ENCODE data around the gene APOB. TPM values are rescaled to one million over a fixed set of nuclear protein-coding genes. Genes with fewer than 3 reads are reported as not detected.

Gene APOB
- total RNA-seq, 1 donor: not detected

GRCh38 chr2:20977520-20978180 lies 66.2 kb downstream of the APOB start:
- no peak overlapping the region for H3K4me3 ChIP-seq (ENCODE audit: low read length)
- no peaks in the 10 kb centered on the region for H3K4me1 ChIP-seq (ENCODE audit: insufficient read depth, low read length)
- no peaks in the 10 kb centered on the region for H3K9me3 ChIP-seq (ENCODE audit: low read depth, low read length)
- no peaks in the 10 kb centered on the region for H3K27me3 ChIP-seq (ENCODE audit: insufficient read depth, low read length)

GRCh38 chr2:20976527-20976926 lies 67.3 kb downstream of the APOB start:
- H3K4me1 ChIP-seq (ENCODE audit: insufficient read depth, low read length): no peaks in the 10 kb centered on the region
- H3K4me3 ChIP-seq (ENCODE audit: low read length): no peak overlapping the region
- H3K27me3 ChIP-seq (ENCODE audit: insufficient read depth, low read length): no peaks in the 10 kb centered on the region
- H3K9me3 ChIP-seq (ENCODE audit: low read depth, low read length): no peaks in the 10 kb centered on the region

DNA sequence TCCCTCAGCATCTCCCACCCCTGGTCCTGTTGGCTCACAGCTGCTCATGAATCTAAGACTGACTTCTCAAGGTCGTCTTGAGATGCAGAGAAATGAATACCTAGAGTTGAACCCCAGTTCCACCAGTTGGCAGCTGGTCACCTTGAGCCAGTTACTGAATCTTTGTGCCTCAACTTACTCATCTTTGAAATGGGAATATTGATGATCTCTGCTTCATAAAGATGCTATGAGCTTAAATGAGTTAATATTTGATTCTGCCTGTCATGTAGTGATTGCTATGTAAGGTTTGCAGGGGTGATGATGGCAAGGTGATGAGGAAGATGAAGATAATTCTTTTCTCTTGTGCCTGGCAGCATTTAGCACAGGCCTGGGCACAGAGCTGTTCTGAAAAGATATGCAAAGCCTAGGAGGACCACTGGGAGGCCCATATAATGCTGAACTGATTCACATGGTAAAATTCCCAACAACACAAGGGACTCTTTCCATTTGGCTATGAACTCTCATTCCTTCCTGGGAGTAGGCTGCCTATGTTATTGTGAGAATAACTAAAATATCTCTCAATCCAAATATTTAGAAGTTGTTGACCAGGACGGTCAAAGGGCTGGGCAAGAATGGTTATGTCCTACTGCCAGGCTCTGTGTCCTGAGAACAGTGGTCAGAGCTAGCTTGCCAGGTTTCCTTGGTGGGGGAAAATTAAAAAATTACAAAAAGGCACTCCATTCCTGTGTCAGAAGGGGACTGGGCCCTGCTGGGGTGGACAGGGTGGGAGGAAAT lies 70.9 kb downstream of the APOB start:
- H3K27me3 ChIP-seq (ENCODE audit: insufficient read depth, low read length): no peaks in the 10 kb centered on the region
- no peaks in the 10 kb centered on the region for H3K4me1 ChIP-seq (ENCODE audit: insufficient read depth, low read length)
- H3K9me3 ChIP-seq (ENCODE audit: low read depth, low read length): no peaks in the 10 kb centered on the region
- H3K4me3 ChIP-seq (ENCODE audit: low read length): no peak overlapping the region

- Histone ChIP-seq H3K4me1 (ENCODE audit: insufficient read depth, low read length) (no peaks in the 10 kb centered on the region), H3K27me3 (ENCODE audit: insufficient read depth, low read length) (no peaks in the 10 kb centered on the region), H3K9me3 (ENCODE audit: low read depth, low read length) (no peaks in the 10 kb centered on the region), H3K4me3 (ENCODE audit: low read length) (no peak overlapping the region)
Measured at GRCh38 chr2:20972110-20972509, 71.8 kb downstream of the APOB start.

DNA sequence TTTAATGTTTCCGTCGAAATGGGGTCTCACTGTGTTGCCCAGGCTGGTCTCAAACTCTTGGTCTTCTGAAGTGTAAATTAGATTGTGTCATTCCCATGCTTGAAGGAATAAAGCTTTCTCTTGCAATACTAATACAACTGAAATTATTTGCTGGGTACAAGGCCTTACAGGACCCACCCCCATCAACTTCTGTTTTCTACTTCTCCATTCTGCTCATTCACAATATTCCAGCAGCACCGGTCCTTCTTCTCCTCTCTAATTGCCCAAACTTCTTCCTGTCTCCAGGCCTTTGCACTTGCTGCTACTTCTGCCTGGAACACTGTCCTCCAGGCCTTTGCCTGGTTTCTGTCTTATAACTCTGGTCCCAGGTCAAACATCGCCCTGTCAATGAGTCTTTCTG lies 73.8 kb downstream of the APOB start:
- H3K9me3 ChIP-seq (ENCODE audit: low read depth, low read length): no peaks in the 10 kb centered on the region
- no peak overlapping the region for H3K4me3 ChIP-seq (ENCODE audit: low read length)
- no peaks in the 10 kb centered on the region for H3K4me1 ChIP-seq (ENCODE audit: insufficient read depth, low read length)
- H3K27me3 ChIP-seq (ENCODE audit: insufficient read depth, low read length): no peaks in the 10 kb centered on the region

DNA sequence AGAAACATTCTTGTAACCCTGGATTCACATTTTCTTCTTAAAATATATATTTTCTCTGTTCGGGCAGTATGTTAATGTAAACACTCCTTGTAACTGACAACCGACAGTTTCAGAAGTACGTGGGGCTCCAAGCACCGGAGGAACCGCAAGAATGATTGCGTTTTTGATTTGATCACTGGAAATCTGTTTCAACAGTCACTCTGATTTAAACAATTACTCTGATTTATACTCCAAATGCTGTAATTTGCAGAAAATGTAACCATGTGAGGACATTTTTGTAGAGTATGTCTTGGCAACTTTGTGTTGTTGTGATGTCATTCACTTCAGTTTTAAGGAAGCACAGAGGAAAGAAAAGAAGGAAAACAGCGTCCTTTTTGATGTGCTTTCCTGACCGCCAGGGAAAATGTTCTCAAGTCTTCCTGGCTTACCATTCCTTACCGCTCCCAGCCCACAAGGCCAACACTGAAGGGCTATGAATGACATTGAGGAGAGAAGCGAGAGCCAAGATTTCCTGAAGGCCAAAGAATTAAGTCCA lies 77.7 kb downstream of the APOB start:
- H3K27me3 ChIP-seq (ENCODE audit: insufficient read depth, low read length): no peaks in the 10 kb centered on the region
- H3K4me3 ChIP-seq (ENCODE audit: low read length): no peak overlapping the region
- no peaks in the 10 kb centered on the region for H3K9me3 ChIP-seq (ENCODE audit: low read depth, low read length)
- H3K4me1 ChIP-seq (ENCODE audit: insufficient read depth, low read length): no peaks in the 10 kb centered on the region

DNA sequence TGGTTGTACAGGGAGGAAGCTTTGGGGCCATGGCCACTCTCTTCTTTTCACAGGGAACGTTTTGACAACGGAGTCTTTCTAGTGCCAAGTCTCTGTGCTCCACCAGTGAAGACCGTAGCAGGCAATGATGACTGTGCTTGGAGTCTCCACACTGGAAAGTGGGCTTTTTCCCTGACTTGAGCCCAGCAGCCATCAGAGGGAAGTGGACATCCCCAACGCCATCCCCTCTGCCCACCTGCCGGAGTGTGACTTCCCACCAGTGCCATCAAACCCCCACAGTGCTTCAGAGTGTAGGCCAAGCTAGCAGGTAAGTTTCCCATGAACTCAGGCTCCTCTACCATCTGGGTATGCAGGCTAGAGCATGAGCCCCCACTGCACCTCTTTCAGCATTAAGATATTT lies 78.7 kb downstream of the APOB start:
- Histone ChIP-seq H3K27me3 (ENCODE audit: insufficient read depth, low read length) (no peaks in the 10 kb centered on the region), H3K4me3 (ENCODE audit: low read length) (no peak overlapping the region), H3K9me3 (ENCODE audit: low read depth, low read length) (no peaks in the 10 kb centered on the region), H3K4me1 (ENCODE audit: insufficient read depth, low read length) (no peaks in the 10 kb centered on the region)

GRCh38 chr2:20963867-20964266 lies 80.0 kb downstream of the APOB start:
- H3K4me1 ChIP-seq (ENCODE audit: insufficient read depth, low read length): no peaks in the 10 kb centered on the region

DNA sequence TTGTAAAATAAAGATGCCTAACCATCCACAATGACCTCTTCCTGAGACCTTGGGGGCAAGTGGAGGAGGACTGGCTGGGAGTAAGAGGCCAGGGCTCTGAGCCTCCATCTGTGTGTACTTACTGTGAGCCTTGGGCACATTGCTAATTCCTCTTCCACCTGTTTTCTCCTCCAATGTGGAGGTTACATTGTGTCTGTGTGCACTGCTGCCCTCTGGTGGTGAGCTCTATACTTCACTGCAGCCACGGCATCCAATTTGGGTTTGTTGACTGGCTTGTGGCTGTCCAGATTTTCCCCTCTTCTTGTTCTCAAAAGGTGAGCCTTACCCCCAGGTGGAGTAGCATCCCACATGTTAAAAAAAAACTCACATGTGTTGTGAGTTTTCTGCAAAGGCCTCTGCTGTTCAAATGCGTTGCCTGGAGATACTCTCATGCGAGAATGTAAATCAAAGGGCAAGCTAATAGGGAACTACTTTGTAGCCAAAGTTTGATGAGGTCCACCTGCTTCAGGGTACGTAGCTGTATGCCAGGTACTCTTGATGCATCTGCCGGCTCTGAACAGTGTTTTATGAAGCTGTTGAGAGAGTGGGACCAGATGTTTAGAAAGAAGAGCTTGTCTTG lies 80.8 kb downstream of the APOB start:
- Histone ChIP-seq H3K9me3 (ENCODE audit: low read depth, low read length) (no peaks in the 10 kb centered on the region), H3K4me1 (ENCODE audit: insufficient read depth, low read length) (no peaks in the 10 kb centered on the region), H3K27me3 (ENCODE audit: insufficient read depth, low read length) (no peaks in the 10 kb centered on the region), H3K4me3 (ENCODE audit: low read length) (no peak overlapping the region)

More at GRCh38 chr2:20963867-20964266, 80.0 kb downstream of the APOB start:
- Histone ChIP-seq H3K27me3 (ENCODE audit: insufficient read depth, low read length) (no peaks in the 10 kb centered on the region), H3K4me3 (ENCODE audit: low read length) (no peak overlapping the region), H3K9me3 (ENCODE audit: low read depth, low read length) (no peaks in the 10 kb centered on the region)

DNA sequence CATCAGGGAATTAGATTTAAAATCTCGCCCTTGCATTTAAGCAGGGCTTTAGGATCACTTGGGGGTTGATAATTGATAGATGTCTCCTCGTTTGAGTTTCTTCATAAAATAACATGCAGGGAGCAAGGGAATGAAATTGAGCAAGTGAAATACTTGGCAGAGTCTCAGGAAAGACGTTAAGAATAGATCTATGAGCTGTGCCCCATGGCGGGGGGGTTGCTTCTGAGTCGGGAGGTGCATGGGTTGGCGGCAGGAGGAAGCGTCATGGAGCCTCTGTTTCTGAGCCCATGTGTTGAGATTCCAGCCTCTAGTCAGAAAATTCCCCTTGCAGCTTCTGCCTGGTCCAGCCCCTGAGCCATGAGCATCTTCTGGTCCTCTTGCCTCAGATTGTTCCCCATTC lies 82.0 kb downstream of the APOB start:
- no peak overlapping the region for H3K4me3 ChIP-seq (ENCODE audit: low read length)
- H3K9me3 ChIP-seq (ENCODE audit: low read depth, low read length): no peaks in the 10 kb centered on the region
- H3K27me3 ChIP-seq (ENCODE audit: insufficient read depth, low read length): no peaks in the 10 kb centered on the region
- no peaks in the 10 kb centered on the region for H3K4me1 ChIP-seq (ENCODE audit: insufficient read depth, low read length)

- Histone ChIP-seq H3K4me1 (ENCODE audit: insufficient read depth, low read length) (no peaks in the 10 kb centered on the region), H3K9me3 (ENCODE audit: low read depth, low read length) (no peaks in the 10 kb centered on the region)
Measured at GRCh38 chr2:20960003-20960402, 83.9 kb downstream of the APOB start.

GRCh38 chr2:20959252-20959651 lies 84.6 kb downstream of the APOB start:
- H3K9me3 ChIP-seq (ENCODE audit: low read depth, low read length): no peaks in the 10 kb centered on the region

More at GRCh38 chr2:20960003-20960402, 83.9 kb downstream of the APOB start:
- Histone ChIP-seq H3K27me3 (ENCODE audit: insufficient read depth, low read length) (no peaks in the 10 kb centered on the region), H3K4me3 (ENCODE audit: low read length) (no peak overlapping the region)

DNA sequence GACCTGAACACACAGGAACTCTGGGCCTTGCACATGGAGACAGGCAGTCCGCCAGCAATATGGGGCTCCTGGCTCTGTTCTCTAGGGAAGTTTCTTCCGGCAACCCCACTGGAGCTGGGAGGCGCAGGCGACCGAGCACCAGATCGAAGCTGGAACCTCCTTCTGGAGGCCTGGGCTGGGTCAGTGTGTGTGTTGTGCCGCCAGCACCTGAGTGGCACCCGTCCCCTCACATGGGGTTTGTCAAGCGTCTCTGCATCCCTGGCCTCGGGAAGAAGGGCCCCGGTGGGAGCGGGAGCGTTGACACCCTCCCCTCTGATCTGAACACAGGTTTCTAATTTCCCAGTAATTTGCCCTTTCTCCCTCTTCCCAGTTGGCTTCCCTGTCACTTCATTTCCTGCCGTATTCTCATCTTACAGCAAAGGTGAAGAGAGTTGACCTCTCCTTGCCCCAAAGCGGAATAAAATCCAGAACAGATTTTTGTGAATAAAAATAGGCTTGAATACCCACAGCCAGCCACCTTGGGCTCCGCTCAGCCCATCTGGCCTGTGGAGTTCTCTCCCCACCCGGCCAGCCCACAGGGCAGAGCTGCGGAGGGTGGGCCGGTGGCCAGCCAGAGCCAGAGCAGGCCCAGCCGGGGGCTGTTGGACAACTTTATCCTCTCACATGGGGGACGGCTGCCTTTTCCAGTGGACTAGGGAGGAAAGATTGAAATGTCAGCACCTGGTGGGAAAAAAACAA lies 85.9 kb downstream of the APOB start:
- Histone ChIP-seq H3K9me3 (ENCODE audit: low read depth, low read length) (no peaks in the 10 kb centered on the region), H3K4me1 (ENCODE audit: insufficient read depth, low read length) (no peaks in the 10 kb centered on the region), H3K4me3 (ENCODE audit: low read length) (no peak overlapping the region), H3K27me3 (ENCODE audit: insufficient read depth, low read length) (no peaks in the 10 kb centered on the region)

More at GRCh38 chr2:20959252-20959651, 84.6 kb downstream of the APOB start:
- Histone ChIP-seq H3K27me3 (ENCODE audit: insufficient read depth, low read length) (no peaks in the 10 kb centered on the region), H3K4me3 (ENCODE audit: low read length) (no peak overlapping the region), H3K4me1 (ENCODE audit: insufficient read depth, low read length) (no peaks in the 10 kb centered on the region)

DNA sequence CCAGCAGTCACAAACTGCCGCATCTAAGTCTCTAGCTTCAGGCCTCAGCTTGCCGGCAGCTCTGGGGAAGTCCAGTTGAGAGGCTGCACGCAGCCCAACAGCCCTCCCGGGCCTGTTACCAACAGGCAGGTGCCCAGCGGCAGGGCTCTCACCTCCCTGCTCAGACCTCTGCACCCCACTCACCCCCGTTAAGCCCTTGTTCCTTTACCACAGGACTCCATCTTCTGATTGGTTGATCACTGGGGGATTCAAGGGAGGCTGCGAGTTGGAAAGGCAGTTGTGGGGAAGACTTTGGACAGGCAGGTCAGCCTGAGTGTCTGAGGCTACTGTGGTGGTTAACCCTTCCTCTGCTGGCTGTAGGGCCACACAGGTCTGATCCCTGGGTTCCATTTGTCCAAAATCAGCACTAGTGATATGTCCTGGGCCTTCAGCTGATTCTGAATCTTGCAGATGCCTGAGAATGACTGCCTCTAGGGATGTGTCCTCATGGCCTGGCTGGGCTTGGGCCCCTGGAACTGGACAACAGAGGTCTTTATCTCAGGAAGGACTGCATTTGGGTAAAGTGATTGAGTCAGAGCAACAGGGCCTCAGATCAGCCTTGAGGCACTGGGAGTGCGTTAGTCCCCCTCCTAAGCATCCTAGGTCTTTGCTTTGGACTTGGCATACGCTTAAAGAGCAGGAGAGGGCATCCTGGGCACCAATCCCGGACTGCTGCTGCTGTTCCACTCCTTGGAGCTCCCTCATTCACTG lies 88.4 kb downstream of the APOB start:
- no peak overlapping the region for H3K4me3 ChIP-seq (ENCODE audit: low read length)
- H3K4me1 ChIP-seq (ENCODE audit: insufficient read depth, low read length): no peaks in the 10 kb centered on the region
- H3K27me3 ChIP-seq (ENCODE audit: insufficient read depth, low read length): no peaks in the 10 kb centered on the region
- no peaks in the 10 kb centered on the region for H3K9me3 ChIP-seq (ENCODE audit: low read depth, low read length)
